Cortex of kidney (tissue), 1 donor: ENCODE data around the gene BOLA1.
"Not testable (repeated sequence)": the region's sequence is repeated elsewhere in the genome, so short reads cannot be mapped to it uniquely, and the experiment has no call there.

Source experiments
- DNase-seq: peaks from one replicate; lab custom pipeline; 2025; lab: John Stamatoyannopoulos, UW

The BOLA1 gene

GRCh38 chr1:149931212-149931790 is 31.9 kb downstream of the BOLA1 start:
- no peak for DNase-seq

- no peak for DNase-seq
These were observed 33.1 kb downstream of the BOLA1 start for GRCh38 chr1:149932474-149932873.

GRCh38 chr1:149933208-149933607 is 33.8 kb downstream of the BOLA1 start:
- no peak for DNase-seq

- no peak for DNase-seq
These were observed 35.0 kb downstream of the BOLA1 start for GRCh38 chr1:149934356-149934755.

- DNase-seq = no peak
These were observed 37.0 kb downstream of the BOLA1 start, which contains the start of gene MTMR11 for GRCh38 chr1:149936170-149936991. Gene MTMR11, minus strand, starts transcription at chr1:149936879. Its CDS starts 232 bp downstream, at chr1:149936647.

GRCh38 chr1:149936992-149937705 is 37.8 kb downstream of the BOLA1 start:
- no peak for DNase-seq

- no peak for DNase-seq
These were observed 38.4 kb downstream of the BOLA1 start for GRCh38 chr1:149937759-149938158.

- not testable (repeated sequence) for DNase-seq
These were observed 39.3 kb downstream of the BOLA1 start for GRCh38 chr1:149938668-149939003.

GRCh38 chr1:149940427-149940826 is 41.1 kb downstream of the BOLA1 start:
- no peak for DNase-seq

- DNase-seq = no peak
These were observed 42.8 kb downstream of the BOLA1 start for GRCh38 chr1:149942207-149942606.

- no peak for DNase-seq
These were observed 43.5 kb downstream of the BOLA1 start for GRCh38 chr1:149942885-149943284.

GRCh38 chr1:149945206-149945605 is 45.8 kb downstream of the BOLA1 start:
- DNase-seq = no peak

GRCh38 chr1:149949911-149950310 is 50.5 kb downstream of the BOLA1 start:
- DNase-seq = no peak
